HK-2 (cell line): ENCODE results near the gene GRIK2.

ENCODE experiments used
- DNase-seq: peaks from one replicate; pipeline ENCODE4 v3.0.0-alpha.2; 2018; ENCODE audit not compliant: unreplicated experiment

Gene GRIK2

DNA sequence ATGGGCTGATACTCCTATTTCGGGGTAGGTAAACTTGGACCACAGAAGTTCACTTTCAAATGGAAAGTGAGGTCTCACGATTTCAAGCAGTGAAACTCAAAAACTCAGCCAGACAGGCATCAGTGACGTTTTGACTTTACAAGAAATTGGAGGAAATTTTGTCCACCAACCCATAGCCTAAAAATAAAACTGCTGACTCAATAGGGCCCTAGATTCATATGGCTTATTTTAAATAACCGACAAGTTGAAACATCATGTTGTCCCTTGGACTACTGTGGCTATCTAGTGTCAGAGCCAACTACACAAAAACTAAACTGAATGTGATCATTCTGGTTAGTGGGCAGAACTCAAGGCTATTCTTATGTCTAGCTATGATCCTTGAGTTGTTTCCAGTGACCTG, 486.3 kb downstream of the GRIK2 start:
- no peak for DNase-seq

DNA sequence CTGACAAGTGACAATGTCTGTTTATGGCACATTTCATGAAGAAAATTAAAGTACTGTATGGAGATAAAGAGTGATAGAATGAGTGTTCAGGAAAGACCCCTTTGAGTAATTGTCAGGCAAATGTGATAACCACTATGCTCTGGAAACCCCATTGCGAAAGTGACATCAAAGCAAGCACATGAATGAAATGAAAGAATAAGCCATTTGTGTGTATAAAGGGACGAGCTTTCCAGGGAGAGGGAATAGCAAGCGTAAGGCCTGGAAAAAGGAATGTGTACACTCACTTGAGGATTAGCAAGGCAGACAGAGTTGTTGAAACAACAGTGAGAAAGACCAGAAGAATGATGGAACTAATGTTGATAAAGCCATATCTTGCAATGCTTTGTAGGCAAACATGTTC, 490.0 kb downstream of the GRIK2 start:
- DNase-seq: no peak

DNA sequence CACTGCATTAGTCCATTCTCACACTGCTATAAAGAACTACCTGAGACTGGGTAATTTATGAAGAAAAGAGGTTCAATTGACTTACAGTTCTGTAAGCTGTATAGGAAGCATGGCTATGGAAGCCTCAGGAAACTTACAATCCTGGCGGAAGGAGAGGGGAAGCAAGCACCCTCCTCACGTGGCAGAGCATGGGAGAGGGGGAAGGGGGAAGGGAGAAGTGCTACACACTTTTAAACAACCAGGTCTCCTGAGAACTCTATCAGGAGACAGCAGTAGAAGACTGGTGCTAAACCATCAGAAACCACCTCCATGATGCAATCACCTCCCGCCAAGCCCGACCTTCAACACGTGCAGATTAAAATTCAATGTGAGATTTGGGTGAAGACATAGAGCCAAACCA, 494.0 kb downstream of the GRIK2 start:
- DNase-seq: no peak

DNA sequence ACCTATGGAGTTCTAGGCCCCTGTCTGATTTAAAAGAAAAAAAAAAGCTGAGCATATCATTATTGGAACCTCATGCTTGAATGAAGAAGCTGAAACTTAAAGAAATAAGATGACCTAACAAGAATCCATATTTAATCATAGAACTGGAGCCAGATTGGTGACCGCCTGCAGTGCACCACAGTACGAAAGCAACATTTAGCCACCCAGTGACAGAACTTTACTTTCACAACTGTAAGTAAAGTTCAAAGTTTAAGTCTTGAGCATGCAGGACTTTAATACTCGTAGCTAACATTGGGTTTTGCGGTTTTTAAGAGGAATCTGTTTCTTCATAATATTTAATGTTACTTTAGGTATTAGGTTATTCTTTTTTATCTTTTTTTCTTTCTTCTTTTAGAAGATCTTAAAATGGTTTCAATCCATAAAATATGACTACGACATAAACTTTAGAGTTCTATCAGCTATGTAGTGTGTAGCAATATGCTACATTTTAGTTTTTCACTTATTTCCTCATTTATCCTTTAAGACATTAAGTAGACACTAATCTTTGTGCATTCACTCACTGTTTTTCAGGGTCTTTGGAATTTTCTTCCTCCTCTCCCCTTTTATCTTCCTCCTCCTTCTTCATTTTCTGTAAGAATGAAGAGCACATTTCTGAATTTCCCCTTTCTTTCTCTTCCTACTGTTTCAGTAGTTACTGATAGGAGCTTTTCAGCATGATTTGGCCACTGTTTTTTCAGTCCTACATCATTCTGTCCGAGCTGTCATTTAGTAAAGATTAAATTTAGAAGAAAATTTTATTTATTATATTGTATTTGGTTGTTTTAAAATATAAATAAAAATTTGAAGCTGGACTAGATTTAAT, 514.1 kb downstream of the GRIK2 start:
- DNase-seq: no peak

DNA sequence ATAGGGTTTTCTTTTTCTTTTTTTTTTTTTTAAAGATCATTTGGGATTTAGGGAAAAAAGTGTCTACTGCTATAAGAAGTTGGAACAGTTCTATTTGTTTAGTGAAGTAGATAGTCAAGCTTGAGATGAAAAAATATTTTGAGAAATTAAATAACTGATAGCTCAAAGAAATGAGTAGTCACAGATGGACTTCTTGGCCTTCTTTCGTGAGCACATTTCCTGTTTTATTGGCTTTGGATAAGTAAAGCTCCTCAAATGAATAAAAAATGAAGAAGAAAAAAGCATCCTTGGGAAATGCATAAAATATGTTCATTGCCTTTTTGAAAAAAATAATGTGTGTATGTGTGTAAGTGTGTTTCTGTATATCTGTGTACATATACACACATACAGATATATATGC, 515.9 kb downstream of the GRIK2 start:
- no peak for DNase-seq

DNA sequence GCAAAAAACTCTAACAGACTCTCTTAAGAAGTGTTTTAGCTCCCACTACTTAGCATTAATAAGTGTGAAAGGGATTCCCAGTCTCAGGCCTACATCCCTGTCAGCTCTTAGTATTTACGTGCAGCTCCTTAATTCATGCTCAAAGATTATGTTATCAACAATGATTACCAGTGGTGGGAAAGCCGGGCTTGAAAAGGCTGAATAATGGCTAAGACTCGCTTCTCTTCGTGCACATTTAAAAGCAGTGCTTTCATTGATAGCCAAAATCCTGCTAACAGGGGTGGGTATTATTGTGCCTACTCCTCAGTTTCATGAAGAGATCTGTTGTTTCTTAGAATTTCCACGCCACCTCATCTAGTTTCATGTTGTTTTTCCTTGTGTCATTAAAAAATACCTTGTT, 518.8 kb downstream of the GRIK2 start:
- no peak for DNase-seq

DNA sequence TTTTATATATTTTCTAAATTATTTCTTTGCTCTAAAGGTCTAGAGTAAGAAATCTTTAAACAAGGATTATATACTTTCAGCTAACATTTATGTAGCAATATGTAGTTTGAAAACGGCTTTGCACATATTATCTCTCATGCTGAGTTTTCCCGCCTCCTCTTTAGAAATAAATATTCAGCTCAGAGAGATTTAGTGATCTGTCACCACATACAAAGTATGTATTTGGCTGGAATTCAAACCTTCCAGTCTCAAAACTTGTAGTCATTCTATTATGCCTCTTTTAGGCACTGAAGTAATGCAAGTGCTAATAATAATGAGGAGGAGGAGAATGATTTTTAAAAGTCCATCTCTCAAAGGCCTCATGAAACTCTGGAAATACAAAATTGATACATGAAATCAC, 525.0 kb downstream of the GRIK2 start:
- DNase-seq: no peak

DNA sequence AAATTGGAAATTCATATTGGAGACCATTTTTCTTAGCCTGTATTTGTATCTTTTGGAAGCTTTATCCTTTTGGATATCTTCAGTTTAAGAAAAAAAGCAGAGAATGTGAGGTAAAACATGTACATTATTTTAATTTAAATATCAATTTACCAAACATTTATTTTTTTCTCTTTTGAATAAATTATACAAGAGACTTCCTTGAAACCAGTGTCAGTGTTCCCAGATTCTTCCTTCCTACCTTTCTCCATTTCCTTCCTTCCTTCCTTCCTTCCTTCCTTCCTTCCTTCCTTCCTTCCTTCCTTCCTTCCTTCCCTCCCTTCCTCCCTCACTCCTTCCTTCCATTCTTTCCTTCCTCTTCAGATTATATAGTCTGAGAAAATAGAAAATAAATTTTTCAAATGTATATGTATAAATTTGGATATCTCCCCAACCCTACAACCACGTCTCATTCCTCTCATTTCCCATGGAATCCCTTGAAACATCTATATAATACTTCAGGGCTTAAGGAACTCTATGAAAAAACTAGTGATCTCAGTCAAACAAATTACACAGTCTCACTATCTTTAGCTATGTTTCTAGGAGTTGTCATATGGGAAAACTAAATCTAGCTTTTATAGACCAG, 528.4 kb downstream of the GRIK2 start:
- no peak for DNase-seq

DNA sequence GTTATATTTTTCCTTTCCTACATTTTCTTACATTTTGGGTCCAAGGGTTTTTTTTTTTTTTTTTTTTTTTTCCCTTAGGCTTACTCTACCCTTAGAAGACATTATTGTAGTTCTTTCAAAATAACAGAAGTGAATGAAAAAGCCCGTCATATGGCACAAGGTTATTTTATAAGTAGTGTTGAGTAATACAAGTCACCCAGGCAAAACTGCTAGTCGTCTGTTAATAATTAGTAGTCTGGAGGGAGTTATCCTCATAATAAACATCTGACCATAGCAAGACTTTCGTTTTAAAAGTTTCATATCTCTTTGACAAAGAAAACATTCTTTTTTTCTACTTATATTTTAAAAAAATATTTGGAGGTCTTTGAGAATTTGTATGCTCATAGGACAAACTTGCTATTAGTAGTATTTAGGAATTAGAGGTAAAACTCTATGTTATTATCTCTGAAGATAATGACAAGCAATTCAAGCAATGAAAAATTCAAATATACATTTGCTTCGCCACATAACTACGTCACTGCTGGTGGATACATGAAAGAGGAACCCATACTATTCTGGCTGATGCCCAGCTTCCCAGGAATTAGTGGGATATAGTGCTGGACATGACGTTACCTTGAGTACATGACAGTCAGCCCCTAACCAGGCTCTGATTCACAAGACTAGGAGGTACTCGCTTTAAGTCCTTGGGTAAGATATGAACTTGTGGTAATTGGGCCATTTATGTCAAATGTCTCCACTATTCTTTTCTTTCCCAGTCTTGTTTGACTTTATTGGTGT, 532.8 kb downstream of the GRIK2 start:
- no peak for DNase-seq

DNA sequence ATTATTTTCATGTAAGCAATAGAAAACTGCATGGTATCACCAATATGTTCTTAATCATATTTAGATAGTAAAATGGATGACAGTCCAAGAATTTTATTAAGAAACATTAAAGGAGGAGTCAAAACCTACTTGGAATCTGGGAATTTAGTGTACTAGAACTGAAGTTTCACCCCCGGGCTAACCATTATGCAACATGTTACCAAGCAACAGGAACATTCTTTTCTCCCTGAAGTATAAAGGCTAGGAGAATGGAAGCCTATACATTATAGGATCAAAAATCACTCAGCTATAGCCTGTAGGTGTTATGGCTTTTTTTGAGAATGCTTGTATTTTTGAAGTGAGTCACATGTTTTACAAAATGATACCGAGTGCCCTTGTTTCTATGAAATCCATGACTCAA, 538.3 kb downstream of the GRIK2 start:
- DNase-seq: no peak

DNA sequence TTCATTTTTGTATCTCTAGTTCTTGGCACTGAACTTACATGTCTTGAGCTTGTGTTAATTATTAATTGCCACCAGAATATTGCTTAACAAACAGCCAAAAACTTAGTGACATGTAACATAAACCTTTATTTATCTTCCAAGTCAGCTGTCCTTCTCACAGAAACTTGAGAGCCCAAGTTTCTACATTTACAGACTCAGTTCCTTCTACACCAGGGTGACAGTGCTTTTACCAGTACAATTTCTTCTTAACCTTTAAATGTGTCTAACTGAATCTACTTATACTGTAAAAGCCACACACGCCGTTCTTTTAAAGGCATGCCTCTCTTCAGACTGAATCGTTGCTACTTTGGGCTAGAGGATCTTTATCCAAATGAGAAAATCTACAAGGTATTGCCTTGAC, 539.2 kb downstream of the GRIK2 start:
- DNase-seq: no peak

DNA sequence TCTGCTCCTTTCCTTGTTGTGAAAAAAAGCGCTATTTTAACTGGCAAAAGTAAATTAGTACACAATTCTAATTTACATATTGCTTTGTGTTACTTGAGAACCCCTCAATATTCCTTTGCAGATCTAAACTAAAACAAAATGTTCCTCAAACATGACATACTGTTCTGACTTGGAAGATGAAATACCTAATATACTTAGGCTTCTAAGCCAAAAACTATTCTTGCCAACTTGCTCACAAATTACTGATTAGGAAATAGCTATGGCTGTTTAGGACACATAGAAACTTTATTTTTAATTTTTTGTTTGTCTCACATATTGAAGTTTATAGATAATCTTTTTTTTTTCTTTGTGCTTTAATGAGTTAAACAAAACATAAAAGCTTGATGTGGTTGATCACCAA, 542.2 kb downstream of the GRIK2 start:
- DNase-seq: no peak

DNA sequence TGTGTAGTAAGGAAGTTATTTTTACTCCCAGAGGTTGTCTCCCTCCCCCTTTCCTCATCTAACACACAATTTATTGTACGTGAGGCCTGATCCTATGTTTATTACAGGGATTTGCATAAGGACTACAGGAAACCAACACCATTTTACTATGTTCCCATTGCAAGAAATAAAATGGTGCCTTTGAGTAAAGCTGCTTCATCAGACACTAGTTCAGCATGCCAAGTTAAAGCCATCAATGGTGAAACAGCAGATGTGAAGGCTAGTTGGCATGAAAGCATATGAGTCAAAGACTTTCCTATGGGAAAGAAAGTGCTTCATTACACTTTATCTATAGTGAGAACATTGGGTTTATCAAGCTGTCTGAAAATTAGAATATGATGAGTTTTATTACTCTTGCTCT, 543.0 kb downstream of the GRIK2 start:
- DNase-seq: no peak

DNA sequence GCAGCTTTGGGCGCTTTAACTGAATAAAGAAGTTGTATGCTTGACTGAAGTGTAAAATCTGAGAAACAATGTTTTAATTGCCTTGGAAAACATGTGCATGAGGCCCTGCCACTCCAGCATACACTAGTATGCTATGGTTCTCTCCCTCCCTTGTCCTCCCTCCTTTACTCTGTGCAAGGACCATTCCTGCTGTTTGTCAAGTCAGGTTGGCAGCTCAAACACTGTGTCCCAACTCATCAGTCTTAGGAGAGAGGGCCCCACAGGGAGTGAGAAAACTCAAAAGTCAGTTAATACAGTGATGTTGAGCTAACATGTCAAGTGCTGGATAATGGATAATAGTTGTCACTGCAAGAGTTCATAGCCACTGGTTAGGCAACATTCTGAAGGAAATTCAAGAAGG, 543.6 kb downstream of the GRIK2 start:
- DNase-seq: no peak

DNA sequence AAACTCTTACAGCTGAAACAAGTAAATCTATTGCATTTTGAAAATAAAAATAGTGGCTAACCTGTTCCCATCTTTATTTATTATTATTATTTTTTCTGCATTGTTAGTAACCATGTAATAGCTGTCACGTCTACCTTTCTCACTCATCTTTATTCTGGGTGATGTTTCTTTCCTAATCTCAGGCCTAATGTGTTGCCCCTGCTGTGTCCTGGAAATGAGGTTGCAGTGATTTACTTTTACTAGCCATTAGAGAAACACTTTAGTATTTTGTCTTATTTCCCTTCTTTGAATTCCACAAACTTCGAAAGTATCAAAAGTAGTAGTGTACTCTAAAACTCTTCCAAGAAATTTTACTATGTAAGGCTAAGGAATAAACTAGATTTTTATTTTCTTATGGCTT, 546.9 kb downstream of the GRIK2 start:
- no peak for DNase-seq

DNA sequence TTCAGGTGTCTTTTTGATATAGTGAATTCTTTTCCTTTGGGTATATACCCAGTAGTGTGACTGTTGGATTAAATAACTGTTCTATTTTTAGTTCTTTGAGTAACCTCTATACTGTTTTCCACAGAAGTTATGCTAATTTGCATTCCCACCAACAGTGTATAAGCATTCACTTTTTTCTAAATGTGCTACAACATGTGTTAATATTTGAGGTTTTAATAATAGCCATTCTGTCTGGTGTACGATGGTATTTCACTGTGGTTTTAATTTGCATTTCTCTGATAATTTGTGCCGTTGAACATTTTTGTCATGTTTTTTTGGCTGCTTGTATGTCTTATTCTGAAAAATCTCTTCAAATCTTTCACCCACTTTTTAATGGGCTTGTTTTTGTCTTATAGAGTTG, 563.5 kb downstream of the GRIK2 start:
- no peak for DNase-seq

DNA sequence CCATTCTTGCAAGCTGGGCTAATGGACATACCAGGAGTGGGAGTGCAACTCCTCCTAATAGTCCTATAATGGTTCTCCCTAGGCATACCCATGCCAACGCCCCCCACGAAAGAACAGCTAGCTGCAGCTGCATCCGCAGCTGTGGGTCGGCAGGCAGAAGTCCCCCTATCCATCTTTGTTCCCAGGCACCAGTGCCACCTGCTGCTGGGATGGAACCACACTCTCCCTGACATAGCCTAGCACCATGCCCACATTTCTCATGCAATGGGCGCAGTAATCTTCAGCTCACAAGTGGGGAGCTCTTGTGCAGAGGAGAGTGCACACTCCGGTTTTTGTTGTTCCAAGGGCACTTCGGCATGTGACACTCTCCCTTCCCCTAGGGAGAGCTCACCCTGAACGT, 567.8 kb downstream of the GRIK2 start:
- DNase-seq: no peak

DNA sequence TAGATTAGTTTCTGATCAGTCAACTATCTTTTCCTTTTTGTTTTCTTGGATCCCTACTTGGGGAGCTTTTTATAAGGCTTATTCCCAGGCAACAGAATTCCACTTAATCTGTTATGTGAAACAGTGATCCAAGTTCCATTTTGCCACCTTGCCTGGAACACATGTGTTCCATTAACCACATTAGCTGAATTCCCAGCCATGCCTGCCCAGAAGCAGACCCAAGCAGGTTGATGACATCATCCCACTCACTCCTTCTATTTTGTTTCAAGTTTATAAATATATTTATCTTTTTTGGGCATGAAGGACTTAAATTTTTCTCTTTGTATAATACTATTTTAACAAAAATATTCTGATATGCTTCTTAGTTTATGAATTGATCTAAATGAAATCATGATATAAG, 587.4 kb downstream of the GRIK2 start:
- no peak for DNase-seq

DNA sequence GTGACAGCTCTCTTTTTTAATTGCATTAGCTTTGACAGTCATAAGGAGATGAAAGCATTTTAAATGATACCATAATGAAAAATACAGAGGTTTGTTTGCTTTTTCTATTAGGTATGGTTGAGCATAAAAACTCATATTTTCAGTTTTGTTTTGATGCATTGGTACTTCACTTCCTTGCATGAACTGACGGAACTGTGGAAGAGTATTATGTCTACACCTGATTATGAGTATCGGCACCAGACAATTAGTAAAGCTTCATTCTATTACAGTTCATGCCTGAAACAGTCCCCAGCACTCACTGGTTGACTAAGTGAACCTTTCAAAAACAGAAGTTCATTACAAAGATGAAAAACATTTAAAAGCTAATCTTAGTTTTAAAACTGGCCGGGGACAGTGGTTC, 593.0 kb downstream of the GRIK2 start:
- DNase-seq: no peak

DNA sequence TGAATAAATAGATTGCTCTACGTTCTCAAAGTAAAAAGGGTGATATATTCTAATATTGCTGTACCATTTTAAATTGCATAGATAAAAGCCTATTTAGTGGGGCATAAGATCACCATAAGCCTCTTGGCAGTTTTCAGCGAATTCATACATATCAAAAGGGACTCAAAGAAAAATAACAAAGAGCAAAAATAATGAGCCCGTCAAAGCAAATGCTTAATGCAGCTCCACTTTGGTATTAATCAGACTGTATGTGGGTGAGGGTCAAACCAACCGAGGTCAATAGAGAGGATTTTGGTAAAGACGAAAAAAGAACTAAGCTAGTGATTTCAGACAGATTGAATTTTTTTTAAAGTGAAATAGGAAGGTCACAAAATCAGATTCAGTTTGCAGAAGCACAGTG, 598.8 kb downstream of the GRIK2 start:
- DNase-seq: no peak

DNA sequence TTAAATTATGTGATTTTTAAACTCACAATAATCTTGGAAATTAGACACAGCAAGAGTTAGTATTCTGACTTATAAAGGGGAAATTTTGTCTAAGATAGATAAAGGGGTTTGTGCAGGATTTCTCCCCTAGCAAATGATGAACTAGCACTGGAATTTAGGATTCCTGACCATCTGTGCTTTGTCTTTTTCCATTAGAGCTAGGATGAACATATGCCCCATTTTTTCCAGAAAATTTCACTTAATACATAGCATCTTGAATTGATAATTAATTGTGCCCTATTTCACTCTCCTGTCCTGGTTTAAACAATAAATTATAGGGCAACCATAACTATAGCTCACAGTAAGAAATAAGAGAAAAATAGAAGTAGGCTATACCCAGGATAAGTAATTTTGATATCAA, 601.0 kb downstream of the GRIK2 start:
- no peak for DNase-seq

DNA sequence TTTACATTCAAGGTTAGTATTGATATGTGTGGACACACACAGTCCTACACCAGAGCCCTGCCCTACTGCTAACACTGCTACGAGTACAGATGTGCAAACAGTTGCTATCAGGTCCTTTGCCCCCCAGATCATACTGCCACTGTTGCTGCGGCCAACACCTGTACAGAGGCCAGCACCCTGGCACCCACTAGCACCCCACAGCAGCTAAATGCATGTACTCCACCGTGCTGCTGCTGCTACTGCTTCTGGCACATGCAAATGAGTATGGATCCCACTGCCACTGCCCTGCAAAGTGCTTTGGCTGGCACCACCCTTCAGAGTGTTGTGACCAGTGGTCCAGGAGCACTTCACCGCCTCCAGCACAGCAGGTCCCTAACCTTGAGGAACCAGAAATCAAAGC, 621.9 kb downstream of the GRIK2 start:
- no peak for DNase-seq

DNA sequence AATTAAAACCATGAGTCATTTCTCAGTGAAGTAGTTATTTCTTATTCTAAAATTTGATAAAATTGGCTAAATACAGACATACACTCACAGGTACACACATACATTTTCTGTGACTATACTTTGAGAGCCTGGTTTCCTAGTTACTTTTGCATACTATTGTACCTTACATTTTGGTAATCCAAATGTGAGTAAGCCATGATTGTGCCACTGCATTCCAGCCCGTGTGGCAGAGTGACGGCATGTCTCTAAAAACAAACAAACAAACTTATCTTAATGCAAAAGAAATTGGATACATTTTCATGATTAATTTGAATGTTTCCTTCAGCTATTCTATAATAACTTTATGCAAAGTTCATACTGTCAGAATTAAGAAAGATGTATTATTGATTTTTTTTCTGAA, 628.8 kb downstream of the GRIK2 start:
- no peak for DNase-seq
